MM.1S (cell line): Measurements from ENCODE around the gene CYP51A1.
"Not testable (repeated sequence)": the region's sequence is repeated elsewhere in the genome, so short reads cannot be mapped to it uniquely, and the experiment has no call there.

Experiments used
- EZH2 ChIP-seq: fragments of 300-600 bp; sonication (generic); optimal IDR thresholded peaks from 2 replicates; pipeline ENCODE3; 2017; ENCODE audit warnings: low read depth, mild to moderate bottlenecking, antibody characterized with exemption, low read length, mixed read lengths
- TF ChIP-seq, protein P1 (sequence below): fragments of 300-600 bp; sonication (generic); IDR thresholded peaks from 2 replicates; pipeline ENCODE4 v1.5.1; 2016; ENCODE audit warnings: antibody characterized with exemption, low read length, mixed read lengths

DNA sequence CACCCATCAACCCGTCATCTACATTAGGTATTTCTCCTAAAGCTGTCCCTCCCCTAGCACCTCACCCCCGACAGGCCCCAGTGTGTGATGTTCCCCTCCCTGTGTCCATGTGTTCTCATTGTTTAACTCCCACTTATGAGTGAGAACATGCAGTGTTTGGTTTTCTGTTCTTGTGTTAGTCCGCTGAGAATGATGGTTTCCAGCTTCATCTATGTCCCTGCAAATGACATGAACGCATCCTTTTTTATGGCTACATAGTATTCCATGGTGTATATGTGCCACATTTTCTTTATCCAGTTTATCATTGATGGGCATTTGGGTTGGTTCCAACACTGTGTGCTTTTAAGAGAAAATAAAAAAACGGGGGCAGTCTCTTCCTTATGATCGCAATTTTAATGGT, 50.4 kb downstream of the CYP51A1 start:
- TF ChIP-seq, protein P1, sequence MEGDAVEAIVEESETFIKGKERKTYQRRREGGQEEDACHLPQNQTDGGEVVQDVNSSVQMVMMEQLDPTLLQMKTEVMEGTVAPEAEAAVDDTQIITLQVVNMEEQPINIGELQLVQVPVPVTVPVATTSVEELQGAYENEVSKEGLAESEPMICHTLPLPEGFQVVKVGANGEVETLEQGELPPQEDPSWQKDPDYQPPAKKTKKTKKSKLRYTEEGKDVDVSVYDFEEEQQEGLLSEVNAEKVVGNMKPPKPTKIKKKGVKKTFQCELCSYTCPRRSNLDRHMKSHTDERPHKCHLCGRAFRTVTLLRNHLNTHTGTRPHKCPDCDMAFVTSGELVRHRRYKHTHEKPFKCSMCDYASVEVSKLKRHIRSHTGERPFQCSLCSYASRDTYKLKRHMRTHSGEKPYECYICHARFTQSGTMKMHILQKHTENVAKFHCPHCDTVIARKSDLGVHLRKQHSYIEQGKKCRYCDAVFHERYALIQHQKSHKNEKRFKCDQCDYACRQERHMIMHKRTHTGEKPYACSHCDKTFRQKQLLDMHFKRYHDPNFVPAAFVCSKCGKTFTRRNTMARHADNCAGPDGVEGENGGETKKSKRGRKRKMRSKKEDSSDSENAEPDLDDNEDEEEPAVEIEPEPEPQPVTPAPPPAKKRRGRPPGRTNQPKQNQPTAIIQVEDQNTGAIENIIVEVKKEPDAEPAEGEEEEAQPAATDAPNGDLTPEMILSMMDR, result not testable (repeated sequence)
- TF ChIP-seq EZH2, result not testable (repeated sequence)
